GM12878 (cell line): ENCODE data around the gene HEPHL1. TPM values are rescaled to one million over a fixed set of nuclear protein-coding genes. Genes with fewer than 3 reads are reported as not detected.

Experiments used
- ATAC-seq: fragments of 200-7000 bp; cut with Tn5 transposase; 3 replicates; pipeline ENCODE4 v1.9.1; 2020; ENCODE audit warnings: mild to moderate bottlenecking, moderate library complexity
- BruUV-seq: library from RNA; stranded (reverse); fragments of 400-500 nt; replicated peaks from 2 replicates; lab custom pipeline; 2021; lab: Mats Ljungman, UMichigan
- CTCF ChIA-PET: fragments of 300-600 bp; sonication (Branson Sonifier 250); formaldehyde crosslinking; extraction: SDS; loops from one replicate; lab custom pipeline; 2021; ENCODE audit warnings: inconsistent platforms; lab: Yijun Ruan, JAX
- POLR2A ChIA-PET: fragments of 350-600 bp; formaldehyde crosslinking; extraction: SDS; loops from one replicate; lab custom pipeline; 2021; ENCODE audit warnings: inconsistent platforms; lab: Charles Lee
- RAD21 ChIA-PET: fragments of 300-600 bp; sonication (Branson Sonifier 250); formaldehyde crosslinking; loops from one replicate; lab custom pipeline; 2023; ENCODE audit warnings: antibody characterized with exemption; ENCODE audit not compliant: unreplicated experiment; lab: Charles Lee
- SMC1A ChIA-PET: fragments of 300-600 bp; sonication (Branson Sonifier 250); formaldehyde crosslinking; loops from one replicate; lab custom pipeline; 2023; ENCODE audit not compliant: unreplicated experiment, uncharacterized antibody; lab: Charles Lee
- DNase-seq: peaks from one replicate; pipeline ENCODE4 v3.0.0-alpha.2; 2011; ENCODE audit warnings: low read depth, low spot score
- FAIRE-seq: peaks from 3 replicates; lab custom pipeline; 2011; peaks lifted over from hg19 to GRCh38; lab: Jason Lieb, UNC
- H2AFZ ChIP-seq: 2 replicates; pipeline ENCODE4 v1.6.0; 2011; ENCODE audit warnings: low read depth, low read length, control low read depth; ENCODE audit not compliant: control insufficient read depth
- H3K27ac ChIP-seq: 2 replicates; pipeline ENCODE4 v1.5.1; 2011; ENCODE audit warnings: control low read depth; ENCODE audit not compliant: control insufficient read depth, insufficient read depth
- H3K27me3 ChIP-seq, 2 experiments: replicated peaks in 1 of 2; 2 replicates each; pipeline versions ENCODE4 v1.6.0 to v1.6.1; 2011; ENCODE audit warnings: low read length in 1 of 2; ENCODE audit not compliant: control insufficient read depth in 2 of 2, insufficient read depth in 2 of 2
- H3K36me3 ChIP-seq, 2 experiments: 2 replicates each; pipeline ENCODE4 v1.5.1; 2011; ENCODE audit warnings: low read length in 1 of 2; ENCODE audit not compliant: control insufficient read depth in 2 of 2, insufficient read depth in 2 of 2
- H3K4me1 ChIP-seq: 2 replicates; pipeline ENCODE4 v1.6.1; 2011; ENCODE audit warnings: mild to moderate bottlenecking, low read length, moderate library complexity, mixed read lengths; ENCODE audit not compliant: control insufficient read depth, insufficient read depth
- H3K4me2 ChIP-seq: 2 replicates; pipeline ENCODE4 v1.6.0; 2011; ENCODE audit warnings: control low read depth; ENCODE audit not compliant: control insufficient read depth, insufficient read depth
- H3K4me3 ChIP-seq: fragments of 200-600 bp; sonication (generic); 2 replicates; pipeline ENCODE4 v1.5.1; 2016
- H3K79me2 ChIP-seq: 2 replicates; pipeline ENCODE4 v1.6.0; 2011; ENCODE audit warnings: low read length; ENCODE audit not compliant: control insufficient read depth, insufficient read depth
- H3K9ac ChIP-seq: 2 replicates; pipeline ENCODE4 v1.8.0; 2011; ENCODE audit warnings: low read length, control low read depth, mixed read lengths; ENCODE audit not compliant: control insufficient read depth, insufficient read depth
- H3K9me3 ChIP-seq: replicated peaks from 3 replicates; pipeline ENCODE4 v1.5.1; 2011; ENCODE audit warnings: mild to moderate bottlenecking, low read length; ENCODE audit not compliant: control insufficient read depth, insufficient read depth
- H4K20me1 ChIP-seq: 2 replicates; pipeline ENCODE4 v1.6.0; 2011; ENCODE audit not compliant: control insufficient read depth, insufficient read depth
- CBX3 ChIP-seq: fragments of 200-600 bp; sonication (generic); IDR thresholded peaks from 2 replicates; pipeline ENCODE4 v1.6.1; 2016; ENCODE audit warnings: low read depth, borderline replicate concordance
- GABPA ChIP-seq: IDR thresholded peaks from 2 replicates; pipeline ENCODE4 v1.6.1; 2014; ENCODE audit warnings: antibody characterized with exemption, low read depth, mild to moderate bottlenecking, inconsistent platforms
- GATAD2B ChIP-seq: fragments of 450-650 bp; conservative IDR thresholded peaks from 2 replicates; pipeline ENCODE4 v1.6.1; 2017; ENCODE audit warnings: low read depth, mild to moderate bottlenecking, moderate library complexity
- MTA2 ChIP-seq: fragments of 450-650 bp; IDR thresholded peaks from 2 replicates; pipeline ENCODE4 v1.6.1; 2016; ENCODE audit warnings: low read depth, mild to moderate bottlenecking, moderate library complexity
- PAX8 ChIP-seq: fragments of 450-650 bp; IDR thresholded peaks from 2 replicates; pipeline ENCODE4 v1.6.1; 2017; ENCODE audit warnings: mild to moderate bottlenecking, moderate library complexity
- POLR2A ChIP-seq: IDR thresholded peaks from 2 replicates; pipeline ENCODE4 v1.6.1; 2011; ENCODE audit warnings: low read depth, mild to moderate bottlenecking, low read length
- POU2F2 ChIP-seq: IDR thresholded peaks from 3 replicates; pipeline ENCODE4 v1.6.1; 2011; ENCODE audit warnings: low read depth, mild to moderate bottlenecking, low read length, borderline replicate concordance
- SIN3A ChIP-seq: IDR thresholded peaks from 2 replicates; pipeline ENCODE4 v1.6.1; 2012; ENCODE audit warnings: low read depth, low read length, improper control_type of control experiment
- TCF12 ChIP-seq: IDR thresholded peaks from 2 replicates; pipeline ENCODE4 v1.6.1; 2011; ENCODE audit warnings: low read depth, mild to moderate bottlenecking, low read length
- TCF3 ChIP-seq: IDR thresholded peaks from 2 replicates; pipeline ENCODE4 v1.6.1; 2012; ENCODE audit warnings: low read depth, mild to moderate bottlenecking, low read length, borderline replicate concordance; ENCODE audit not compliant: insufficient read depth
- YY1 ChIP-seq: IDR thresholded peaks from 2 replicates; pipeline ENCODE4 v1.6.1; 2011; ENCODE audit warnings: low read depth, mild to moderate bottlenecking, low read length
- ZNF622 ChIP-seq: fragments of 450-650 bp; IDR thresholded peaks from 2 replicates; pipeline ENCODE4 v1.6.1; 2017; ENCODE audit warnings: mild to moderate bottlenecking, inconsistent platforms
- WGBS: methylation state at CpG from one replicate; pipeline ENCODE4 v1.1.6; 2016; ENCODE audit warnings: low lambda C conversion rate; ENCODE audit not compliant: insufficient replicate concordance, insufficient coverage; ENCODE audit errors: missing lambda C conversion rate; 5-methylcytosine and 5-hydroxymethylcytosine counted together
- in situ Hi-C: fragments of 300-500 bp; cut with MboI; formaldehyde crosslinking; loops from 9 replicates; pipeline ENCODE4 v1.14.3; 2018; ENCODE audit warnings: mixed read lengths
- intact Hi-C: fragments of 100-400 bp; cut with micrococcal nuclease; formaldehyde crosslinking; loops from one replicate; pipeline ENCODE4 v1.14.2; 2022; ENCODE audit not compliant: unreplicated experiment
- polyA plus RNA-seq, 11 experiments: library from polyadenylated mRNA; depleted of rRNA in 4 of 11; unstranded in 6 of 11; stranded (reverse) in 5 of 11; fragments of >200 nt; fragmentation: Nextera tagmentation in 4 of 11; fragmentation: Illumina TruSeq in 1 of 11; extraction: Ambion mirVana in 4 of 11; extraction: Trizol in 1 of 11; gene quantifications; 1 replicate in 1 of 11; 2 replicates in 10 of 11; pipeline versions ENCODE4 v1.2.1 to v1.2.3, GENCODE V29; 2011 to 2016; ENCODE audit warnings: inconsistent platforms in 2 of 11, missing spikeins in 2 of 11, low read depth in 1 of 11
- total RNA-seq, 4 experiments: library from RNA; depleted of rRNA in 3 of 4; stranded (reverse); fragments of >200 nt in 3 of 4; fragmentation: Illumina TruSeq in 1 of 4; extraction: Trizol in 1 of 4; gene quantifications; 2 replicates each; pipeline versions ENCODE4 v1.2.1 to v1.2.3, GENCODE V29; 2013 to 2021
- TF ChIP-seq, protein P1 (sequence below): fragments of 150-350 bp; IDR thresholded peaks from 2 replicates; pipeline ENCODE4 v1.6.1; 2016; ENCODE audit warnings: low read depth, low read length
- TF ChIP-seq, protein P2 (sequence below): fragments of 450-650 bp; IDR thresholded peaks from 2 replicates; pipeline ENCODE4 v1.6.1; 2018; ENCODE audit warnings: mild to moderate bottlenecking, low read depth, moderate library complexity; ENCODE audit not compliant: partially characterized antibody
- TF ChIP-seq, protein P3 (sequence below): IDR thresholded peaks from 2 replicates; pipeline ENCODE4 v1.6.1; 2012; ENCODE audit warnings: mild to moderate bottlenecking, low read depth, low read length
- TF ChIP-seq, protein P4 (sequence below): IDR thresholded peaks from 2 replicates; pipeline ENCODE4 v1.6.1; 2011; ENCODE audit warnings: low read depth, mild to moderate bottlenecking, low read length, moderate library complexity, borderline replicate concordance; ENCODE audit errors: extremely low read depth

Gene HEPHL1
- total and polyA plus RNA-seq, 10 of the 15 experiments (the other 5 are each of a cell fraction or from before 2014, with no cell fraction given): 0.02 to 0.08 (median 0.05) TPM; not detected in 6

DNA sequence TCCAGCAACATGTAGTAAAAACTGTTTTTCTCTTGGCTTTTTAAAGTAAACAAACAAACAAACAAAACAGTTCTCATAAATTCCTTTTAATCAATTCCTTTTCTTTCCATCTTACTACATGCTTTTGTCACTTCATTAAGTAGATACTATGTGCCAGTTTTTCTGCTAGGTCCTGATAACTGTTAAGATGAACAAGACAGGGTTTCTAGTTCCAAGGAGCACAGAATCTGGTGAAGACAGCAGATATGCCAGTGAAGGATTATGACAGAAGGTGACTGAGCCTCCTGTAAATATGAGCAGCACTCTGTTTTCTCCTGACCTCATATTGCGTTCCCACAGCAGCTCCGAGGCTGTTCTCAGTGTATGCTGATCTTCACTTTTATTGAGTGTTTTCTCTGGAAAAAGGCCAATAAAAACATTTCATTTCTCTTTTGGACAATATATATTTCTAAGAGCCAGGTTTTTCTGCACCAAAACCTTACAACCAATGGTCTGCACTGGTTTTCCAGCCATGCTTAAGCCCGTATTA is 45.8 kb downstream of the HEPHL1 start:
- H3K9me3 ChIP-seq: no peaks in the 10 kb centered on the region
- H3K4me2 ChIP-seq: no peak overlapping the region
- no peak for ATAC-seq
- ChIA-PET SMC1A (interaction anchor here (0.6 to 1.1 kb wide), 2 partner anchors 9 to 199 kb away, joined by 3 read pairs; no protein-coding TSS in a partner anchor), POLR2A (no interaction called here), CTCF (no interaction called here), RAD21 (no interaction called here)
- H3K36me3 ChIP-seq: no peaks in the 10 kb centered on the region
- intact Hi-C loops (no loop called here), in situ Hi-C loops (no loop called here)
- no peak overlapping the region for H2AFZ ChIP-seq
- no peak overlapping the region for H3K9ac ChIP-seq
- H3K27me3 ChIP-seq: no peaks in the 10 kb centered on the region
- no peaks in the 10 kb centered on the region for H4K20me1 ChIP-seq
- H3K79me2 ChIP-seq: no peaks in the 10 kb centered on the region
- no peak overlapping the region for H3K27ac ChIP-seq
- no peak for FAIRE-seq
- 13% methylated on average over 3 of the region's 3 CpGs for WGBS
- H3K4me3 ChIP-seq: no peak overlapping the region
- DNase-seq: no peak
- no TSS peak for BruUV-seq
- no peaks in the 10 kb centered on the region for H3K4me1 ChIP-seq
- TF ChIP-seq POLR2A (no peak), GATAD2B (no peak), TCF3 (no peak), YY1 (no peak), SIN3A (no peak), MTA2 (no peak), GABPA (no peak), TCF12 (no peak), PAX8 (no peak), ZNF622 (no peak), POU2F2 (no peak), CBX3 (no peak)
- TF ChIP-seq, protein P1, sequence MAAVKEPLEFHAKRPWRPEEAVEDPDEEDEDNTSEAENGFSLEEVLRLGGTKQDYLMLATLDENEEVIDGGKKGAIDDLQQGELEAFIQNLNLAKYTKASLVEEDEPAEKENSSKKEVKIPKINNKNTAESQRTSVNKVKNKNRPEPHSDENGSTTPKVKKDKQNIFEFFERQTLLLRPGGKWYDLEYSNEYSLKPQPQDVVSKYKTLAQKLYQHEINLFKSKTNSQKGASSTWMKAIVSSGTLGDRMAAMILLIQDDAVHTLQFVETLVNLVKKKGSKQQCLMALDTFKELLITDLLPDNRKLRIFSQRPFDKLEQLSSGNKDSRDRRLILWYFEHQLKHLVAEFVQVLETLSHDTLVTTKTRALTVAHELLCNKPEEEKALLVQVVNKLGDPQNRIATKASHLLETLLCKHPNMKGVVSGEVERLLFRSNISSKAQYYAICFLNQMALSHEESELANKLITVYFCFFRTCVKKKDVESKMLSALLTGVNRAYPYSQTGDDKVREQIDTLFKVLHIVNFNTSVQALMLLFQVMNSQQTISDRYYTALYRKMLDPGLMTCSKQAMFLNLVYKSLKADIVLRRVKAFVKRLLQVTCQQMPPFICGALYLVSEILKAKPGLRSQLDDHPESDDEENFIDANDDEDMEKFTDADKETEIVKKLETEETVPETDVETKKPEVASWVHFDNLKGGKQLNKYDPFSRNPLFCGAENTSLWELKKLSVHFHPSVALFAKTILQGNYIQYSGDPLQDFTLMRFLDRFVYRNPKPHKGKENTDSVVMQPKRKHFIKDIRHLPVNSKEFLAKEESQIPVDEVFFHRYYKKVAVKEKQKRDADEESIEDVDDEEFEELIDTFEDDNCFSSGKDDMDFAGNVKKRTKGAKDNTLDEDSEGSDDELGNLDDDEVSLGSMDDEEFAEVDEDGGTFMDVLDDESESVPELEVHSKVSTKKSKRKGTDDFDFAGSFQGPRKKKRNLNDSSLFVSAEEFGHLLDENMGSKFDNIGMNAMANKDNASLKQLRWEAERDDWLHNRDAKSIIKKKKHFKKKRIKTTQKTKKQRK: no peak
- TF ChIP-seq, protein P2, sequence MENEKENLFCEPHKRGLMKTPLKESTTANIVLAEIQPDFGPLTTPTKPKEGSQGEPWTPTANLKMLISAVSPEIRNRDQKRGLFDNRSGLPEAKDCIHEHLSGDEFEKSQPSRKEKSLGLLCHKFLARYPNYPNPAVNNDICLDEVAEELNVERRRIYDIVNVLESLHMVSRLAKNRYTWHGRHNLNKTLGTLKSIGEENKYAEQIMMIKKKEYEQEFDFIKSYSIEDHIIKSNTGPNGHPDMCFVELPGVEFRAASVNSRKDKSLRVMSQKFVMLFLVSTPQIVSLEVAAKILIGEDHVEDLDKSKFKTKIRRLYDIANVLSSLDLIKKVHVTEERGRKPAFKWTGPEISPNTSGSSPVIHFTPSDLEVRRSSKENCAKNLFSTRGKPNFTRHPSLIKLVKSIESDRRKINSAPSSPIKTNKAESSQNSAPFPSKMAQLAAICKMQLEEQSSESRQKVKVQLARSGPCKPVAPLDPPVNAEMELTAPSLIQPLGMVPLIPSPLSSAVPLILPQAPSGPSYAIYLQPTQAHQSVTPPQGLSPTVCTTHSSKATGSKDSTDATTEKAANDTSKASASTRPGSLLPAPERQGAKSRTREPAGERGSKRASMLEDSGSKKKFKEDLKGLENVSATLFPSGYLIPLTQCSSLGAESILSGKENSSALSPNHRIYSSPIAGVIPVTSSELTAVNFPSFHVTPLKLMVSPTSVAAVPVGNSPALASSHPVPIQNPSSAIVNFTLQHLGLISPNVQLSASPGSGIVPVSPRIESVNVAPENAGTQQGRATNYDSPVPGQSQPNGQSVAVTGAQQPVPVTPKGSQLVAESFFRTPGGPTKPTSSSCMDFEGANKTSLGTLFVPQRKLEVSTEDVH: no peak
- TF ChIP-seq, protein P3, sequence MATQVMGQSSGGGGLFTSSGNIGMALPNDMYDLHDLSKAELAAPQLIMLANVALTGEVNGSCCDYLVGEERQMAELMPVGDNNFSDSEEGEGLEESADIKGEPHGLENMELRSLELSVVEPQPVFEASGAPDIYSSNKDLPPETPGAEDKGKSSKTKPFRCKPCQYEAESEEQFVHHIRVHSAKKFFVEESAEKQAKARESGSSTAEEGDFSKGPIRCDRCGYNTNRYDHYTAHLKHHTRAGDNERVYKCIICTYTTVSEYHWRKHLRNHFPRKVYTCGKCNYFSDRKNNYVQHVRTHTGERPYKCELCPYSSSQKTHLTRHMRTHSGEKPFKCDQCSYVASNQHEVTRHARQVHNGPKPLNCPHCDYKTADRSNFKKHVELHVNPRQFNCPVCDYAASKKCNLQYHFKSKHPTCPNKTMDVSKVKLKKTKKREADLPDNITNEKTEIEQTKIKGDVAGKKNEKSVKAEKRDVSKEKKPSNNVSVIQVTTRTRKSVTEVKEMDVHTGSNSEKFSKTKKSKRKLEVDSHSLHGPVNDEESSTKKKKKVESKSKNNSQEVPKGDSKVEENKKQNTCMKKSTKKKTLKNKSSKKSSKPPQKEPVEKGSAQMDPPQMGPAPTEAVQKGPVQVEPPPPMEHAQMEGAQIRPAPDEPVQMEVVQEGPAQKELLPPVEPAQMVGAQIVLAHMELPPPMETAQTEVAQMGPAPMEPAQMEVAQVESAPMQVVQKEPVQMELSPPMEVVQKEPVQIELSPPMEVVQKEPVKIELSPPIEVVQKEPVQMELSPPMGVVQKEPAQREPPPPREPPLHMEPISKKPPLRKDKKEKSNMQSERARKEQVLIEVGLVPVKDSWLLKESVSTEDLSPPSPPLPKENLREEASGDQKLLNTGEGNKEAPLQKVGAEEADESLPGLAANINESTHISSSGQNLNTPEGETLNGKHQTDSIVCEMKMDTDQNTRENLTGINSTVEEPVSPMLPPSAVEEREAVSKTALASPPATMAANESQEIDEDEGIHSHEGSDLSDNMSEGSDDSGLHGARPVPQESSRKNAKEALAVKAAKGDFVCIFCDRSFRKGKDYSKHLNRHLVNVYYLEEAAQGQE: no peak
- TF ChIP-seq, protein P4, sequence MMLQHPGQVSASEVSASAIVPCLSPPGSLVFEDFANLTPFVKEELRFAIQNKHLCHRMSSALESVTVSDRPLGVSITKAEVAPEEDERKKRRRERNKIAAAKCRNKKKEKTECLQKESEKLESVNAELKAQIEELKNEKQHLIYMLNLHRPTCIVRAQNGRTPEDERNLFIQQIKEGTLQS: no peak
